Epidermal melanocyte (primary cell): ENCODE measurements around the gene RGS6.

ENCODE experiments used
- DNase-seq: peaks from one replicate; pipeline ENCODE4 v3.0.0; 2011; ENCODE audit warnings: low spot score; ENCODE audit not compliant: insufficient read length

Gene RGS6

GRCh38 chr14:72305561-72305960 is 373.3 kb downstream of the RGS6 start:
- no peak for DNase-seq

- DNase-seq: no peak
Observed at GRCh38 chr14:72308967-72309485, 376.8 kb downstream of the RGS6 start.

- no peak for DNase-seq
Observed at GRCh38 chr14:72311116-72311515, 378.9 kb downstream of the RGS6 start.

- DNase-seq: no peak
Observed at GRCh38 chr14:72311516-72311915, 379.3 kb downstream of the RGS6 start.

DNA sequence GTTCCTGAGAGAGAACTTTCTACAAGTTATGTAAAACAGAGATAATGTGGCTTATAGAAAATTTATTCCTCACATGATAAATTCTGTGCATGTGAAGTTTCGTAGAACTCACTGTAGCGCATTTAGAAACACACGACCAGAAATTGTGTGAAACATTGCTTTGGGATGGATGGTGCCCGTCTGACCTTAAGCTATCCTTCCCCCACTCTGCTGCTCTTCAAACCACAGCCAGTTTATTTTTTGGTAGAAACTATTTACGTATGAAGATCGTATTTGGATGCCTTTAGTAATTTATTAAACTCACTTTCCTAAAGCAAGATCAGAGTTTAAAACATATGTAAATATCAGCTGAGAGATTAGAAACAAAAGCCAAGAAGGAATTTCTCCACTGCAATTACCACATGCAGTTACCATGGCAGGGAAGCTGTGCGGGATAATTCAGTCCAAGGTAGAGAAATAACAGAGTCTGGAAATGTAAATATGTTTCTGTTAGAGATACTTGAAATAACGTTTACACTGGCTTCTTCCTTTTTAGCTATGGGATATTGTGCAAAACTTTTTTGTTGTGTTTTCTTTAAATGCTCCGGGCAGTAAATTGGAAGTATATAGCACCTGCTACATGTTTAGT is 382.7 kb downstream of the RGS6 start:
- DNase-seq: no peak

DNA sequence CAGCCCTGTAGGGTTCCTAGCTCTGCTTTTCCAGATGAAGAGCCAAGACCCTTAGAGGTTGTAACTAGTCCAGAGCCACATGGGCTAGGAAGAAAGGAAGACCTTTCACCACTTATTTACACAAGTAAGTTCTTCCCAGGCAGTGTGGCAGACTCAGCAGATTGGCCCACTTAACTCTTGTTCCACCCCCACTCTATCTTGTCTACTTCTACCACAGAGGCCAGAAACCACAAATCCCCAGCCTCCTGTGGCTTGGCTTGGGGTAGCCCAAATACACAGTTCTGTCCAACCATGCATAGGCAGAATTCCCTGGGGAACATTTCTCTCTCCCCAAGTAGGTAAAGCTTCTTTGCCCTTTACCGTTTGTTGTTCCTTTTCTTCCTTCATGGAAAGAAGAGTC is 383.5 kb downstream of the RGS6 start:
- no peak for DNase-seq

DNA sequence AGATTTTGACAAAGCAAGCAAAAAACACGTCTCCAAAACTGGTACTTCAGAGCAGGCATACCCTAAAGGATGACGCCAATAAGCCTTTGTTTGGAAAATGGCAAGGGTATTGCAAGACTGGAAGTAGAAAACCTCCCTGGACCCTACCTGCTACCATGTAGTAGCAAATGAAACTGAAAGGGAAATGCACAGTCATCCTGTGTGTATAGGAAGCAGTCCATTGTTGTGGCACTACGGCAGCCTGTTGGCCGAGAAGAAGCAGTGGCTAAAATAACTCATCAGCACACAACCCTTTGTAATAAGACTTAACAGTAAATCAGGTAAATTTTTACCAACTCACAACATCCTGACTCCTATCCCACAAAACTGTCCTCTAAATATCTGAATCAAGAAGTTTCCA is 386.4 kb downstream of the RGS6 start:
- DNase-seq: no peak

DNA sequence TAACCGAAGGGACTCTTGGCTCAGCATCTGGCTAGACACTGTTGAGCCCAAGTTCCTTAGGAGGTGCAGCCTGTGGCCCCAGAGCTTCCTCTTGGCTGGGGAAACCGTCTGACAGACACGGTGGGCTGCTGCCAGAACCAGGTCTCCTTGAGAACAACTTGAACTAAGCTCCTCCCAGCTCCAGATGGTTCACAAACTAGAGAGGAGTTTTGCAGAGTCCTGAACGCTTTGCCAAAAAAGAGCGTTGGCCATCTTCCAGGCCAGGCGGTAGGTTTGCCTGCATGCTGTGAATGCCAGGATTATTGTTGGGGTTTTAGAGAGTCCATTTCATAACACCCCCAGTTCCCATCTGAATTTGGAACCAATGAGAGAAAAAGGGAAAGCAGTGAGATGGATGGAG is 399.8 kb downstream of the RGS6 start:
- no peak for DNase-seq

DNA sequence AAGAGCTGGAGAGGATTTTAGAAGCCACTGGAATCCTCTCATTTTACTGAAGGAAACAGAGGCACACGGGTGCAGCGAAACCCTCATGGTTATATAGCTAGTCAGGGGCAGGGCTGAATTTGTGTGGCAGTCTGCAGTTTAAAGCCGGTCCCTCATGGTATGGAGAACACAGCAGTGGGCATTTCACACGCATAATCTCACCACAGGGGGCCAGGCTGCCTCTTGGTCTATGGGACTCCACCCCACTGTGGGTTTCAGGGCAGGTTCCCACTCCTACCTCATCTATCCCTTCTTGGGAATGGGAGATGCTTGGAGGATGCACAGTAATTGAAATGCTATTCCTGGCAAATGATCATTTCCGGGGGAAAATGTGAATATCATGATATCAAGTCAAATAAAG is 400.6 kb downstream of the RGS6 start:
- no peak for DNase-seq

DNA sequence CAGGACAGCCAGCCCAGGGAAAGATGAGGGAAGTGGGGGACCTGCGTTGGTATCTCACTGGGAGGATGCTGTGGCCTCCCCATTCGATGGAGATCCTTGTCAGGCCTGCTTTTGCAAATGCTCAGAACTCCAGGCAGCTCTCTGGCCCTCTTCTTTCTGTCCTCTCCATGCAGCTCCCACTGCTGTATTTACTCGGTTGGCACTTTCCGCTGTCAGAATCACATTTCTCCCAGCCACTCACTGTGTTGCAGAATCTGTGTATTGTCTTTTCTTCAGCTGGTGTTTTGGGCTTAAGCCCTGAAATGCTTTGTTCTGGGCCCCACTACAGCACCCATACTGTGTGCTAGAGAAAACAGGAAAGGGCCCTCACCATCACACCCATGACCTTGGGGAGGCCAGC is 401.1 kb downstream of the RGS6 start:
- DNase-seq: no peak

DNA sequence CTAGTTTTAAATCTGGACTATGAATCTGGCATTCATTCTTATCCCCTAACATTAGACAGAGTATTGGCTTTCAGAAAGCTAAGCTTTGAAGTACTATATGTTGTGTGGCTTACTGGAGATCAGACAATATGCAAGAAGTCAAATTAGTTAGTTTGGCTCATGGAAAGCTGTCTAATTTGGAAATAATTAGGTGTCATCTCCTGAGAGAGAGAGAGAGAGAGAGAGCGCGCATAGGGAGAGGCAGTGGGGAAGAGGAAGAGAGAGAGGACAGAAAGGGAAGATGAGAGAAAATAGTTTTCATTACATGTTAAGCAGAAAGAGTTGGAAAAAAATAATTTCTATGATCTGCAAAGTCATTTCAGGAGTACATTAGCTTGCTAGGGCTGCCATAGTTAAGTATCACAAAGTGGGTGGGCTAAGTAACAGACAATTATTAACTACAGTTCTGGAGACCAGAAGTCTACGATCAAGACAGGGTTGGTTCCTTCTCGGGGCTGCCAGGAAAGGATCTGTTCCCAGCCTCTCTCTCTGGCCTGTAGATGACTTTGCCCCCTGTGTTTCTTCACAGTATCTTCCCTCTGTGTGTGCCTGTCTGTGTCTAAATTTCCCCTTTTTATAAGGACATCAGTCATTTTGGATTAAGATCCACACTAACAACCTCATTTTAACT is 404.2 kb downstream of the RGS6 start:
- no peak for DNase-seq

GRCh38 chr14:72341237-72341636 is 409.0 kb downstream of the RGS6 start:
- DNase-seq: no peak

- no peak for DNase-seq
Observed at GRCh38 chr14:72341686-72342085, 409.5 kb downstream of the RGS6 start.

- no peak for DNase-seq
Observed at GRCh38 chr14:72347118-72347517, 414.9 kb downstream of the RGS6 start.

DNA sequence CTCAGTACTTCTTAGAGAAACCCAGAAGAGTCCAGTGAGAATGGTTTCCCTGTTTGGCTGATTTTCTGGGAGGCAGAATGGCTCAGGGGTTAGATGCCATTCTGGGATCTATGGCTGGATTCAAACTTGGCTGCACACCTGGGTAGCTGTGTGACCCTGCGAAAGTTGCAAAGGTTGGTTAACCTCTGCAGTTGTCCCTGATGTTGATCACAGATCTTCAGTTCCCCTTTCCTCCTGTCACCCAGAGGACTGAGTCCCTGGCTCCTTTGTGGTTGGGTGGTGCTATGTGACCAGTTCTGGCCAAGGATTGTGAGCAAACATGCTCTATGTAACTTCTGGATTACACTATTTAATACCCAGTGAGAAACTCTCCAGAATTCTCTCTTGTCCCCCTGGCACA is 418.0 kb downstream of the RGS6 start:
- DNase-seq: no peak

- DNase-seq: no peak
Observed at GRCh38 chr14:72352012-72352411, 419.8 kb downstream of the RGS6 start.

GRCh38 chr14:72366619-72367018 is 434.4 kb downstream of the RGS6 start:
- DNase-seq: no peak

GRCh38 chr14:72369106-72369505 is 436.9 kb downstream of the RGS6 start:
- no peak for DNase-seq

DNA sequence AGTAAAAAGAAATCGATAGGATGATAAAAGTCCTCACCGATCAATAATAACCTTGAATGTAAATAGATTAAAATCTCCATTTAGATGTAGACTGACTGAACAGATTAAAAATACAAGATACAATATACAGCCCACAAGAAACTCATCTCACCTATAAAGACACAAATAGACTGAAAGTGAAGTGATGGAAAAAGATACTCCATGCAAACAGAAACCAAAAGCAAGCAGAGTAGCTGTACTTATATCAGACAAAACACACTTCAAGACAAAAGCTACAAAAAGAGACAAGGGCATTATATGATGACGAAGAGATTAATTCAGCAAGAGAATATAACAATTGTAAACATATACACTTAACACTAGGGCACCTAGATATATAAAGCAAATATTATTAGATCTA is 444.8 kb downstream of the RGS6 start:
- no peak for DNase-seq

GRCh38 chr14:72380456-72380855 is 448.2 kb downstream of the RGS6 start:
- DNase-seq: no peak

DNA sequence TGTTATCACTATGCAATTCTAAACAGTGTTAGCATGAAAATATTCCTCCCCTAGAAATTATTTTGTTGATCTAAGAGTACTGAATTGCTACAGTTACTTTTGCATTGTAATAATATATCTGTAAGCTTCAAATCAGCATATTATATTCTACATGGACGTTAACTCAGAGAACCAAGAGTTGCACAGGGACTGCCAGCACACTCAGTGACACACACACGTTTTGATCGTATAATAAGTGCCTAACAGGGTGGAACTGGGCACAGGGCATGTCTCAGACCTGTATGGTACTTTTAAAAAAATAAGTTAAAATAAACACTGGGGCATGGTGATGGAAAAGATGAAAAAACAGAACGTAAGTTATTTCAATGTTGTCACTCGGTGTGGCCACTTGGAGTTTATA is 451.6 kb downstream of the RGS6 start:
- no peak for DNase-seq

GRCh38 chr14:72387726-72388125 is 455.5 kb downstream of the RGS6 start:
- no peak for DNase-seq

- no peak for DNase-seq
Observed at GRCh38 chr14:72389200-72389599, 457.0 kb downstream of the RGS6 start.
